Keratinocyte (primary cell): ENCODE measurements around the gene MYMX. TPM values are rescaled to one million over a fixed set of nuclear protein-coding genes. Genes with fewer than 3 reads are reported as not detected.

Experiments
- DNase-seq: peaks from one replicate; pipeline ENCODE4 v3.0.0-alpha.2; 2011; ENCODE audit warnings: low read depth, missing footprints, low spot score
- FAIRE-seq: peaks from 2 replicates; lab custom pipeline; 2011; peaks lifted over from hg19 to GRCh38; lab: Jason Lieb, UNC
- H2AFZ ChIP-seq: 2 replicates; pipeline ENCODE4 v1.6.0; 2012; ENCODE audit warnings: low read length, control low read depth, inconsistent platforms; ENCODE audit not compliant: control insufficient read depth
- H3K27ac ChIP-seq: 2 replicates; pipeline ENCODE4 v1.5.1; 2011; ENCODE audit warnings: low read length; ENCODE audit not compliant: control insufficient read depth, insufficient read depth
- H3K27me3 ChIP-seq: 3 replicates; pipeline ENCODE4 v1.6.0; 2011; ENCODE audit warnings: low read length; ENCODE audit not compliant: control insufficient read depth, insufficient read depth; ENCODE audit errors: extremely low read depth
- H3K36me3 ChIP-seq, 2 experiments: 2 replicates in 1 of 2; 3 replicates in 1 of 2; pipeline ENCODE4 v1.5.1; 2011; ENCODE audit warnings: low read length in 2 of 2, mild to moderate bottlenecking in 1 of 2; ENCODE audit not compliant: control insufficient read depth in 2 of 2, insufficient read depth in 2 of 2; ENCODE audit errors: extremely low read depth in 1 of 2
- H3K4me1 ChIP-seq: 3 replicates; pipeline ENCODE4 v1.5.1; 2011; ENCODE audit warnings: low read length; ENCODE audit not compliant: control insufficient read depth, insufficient read depth; ENCODE audit errors: extremely low read depth
- H3K4me2 ChIP-seq: 3 replicates; pipeline ENCODE4 v1.6.0; 2011; ENCODE audit warnings: low read depth, low read length; ENCODE audit not compliant: control insufficient read depth, insufficient read depth; ENCODE audit errors: extremely low read depth
- H3K4me3 ChIP-seq, 3 experiments: fragments of 200-600 bp in 1 of 3; sonication (generic) in 1 of 3; 2 replicates in 2 of 3; 3 replicates in 1 of 3; pipeline ENCODE4 v1.5.1; 2011 to 2016; ENCODE audit warnings: low read length in 3 of 3, mild to moderate bottlenecking in 3 of 3, control low read depth in 2 of 3, inconsistent platforms in 1 of 3, low read depth in 1 of 3, mixed read lengths in 1 of 3, mixed run types in 1 of 3, moderate library complexity in 1 of 3; ENCODE audit not compliant: control insufficient read depth in 2 of 3, insufficient read depth in 2 of 3; ENCODE audit errors: extremely low read depth in 1 of 3
- H3K79me2 ChIP-seq: 2 replicates; pipeline ENCODE4 v1.6.0; 2012; ENCODE audit warnings: low read length; ENCODE audit not compliant: control insufficient read depth, insufficient read depth
- H3K9ac ChIP-seq: 3 replicates; pipeline ENCODE4 v1.6.0; 2011; ENCODE audit warnings: low read length; ENCODE audit not compliant: control insufficient read depth, insufficient read depth; ENCODE audit errors: extremely low read depth
- H3K9me1 ChIP-seq: 3 replicates; pipeline ENCODE4 v1.6.0; 2011; ENCODE audit warnings: low read length; ENCODE audit not compliant: control insufficient read depth, insufficient read depth; ENCODE audit errors: extremely low read depth
- H3K9me3 ChIP-seq: 2 replicates; pipeline ENCODE4 v1.5.1; 2012; ENCODE audit warnings: low read depth, low read length; ENCODE audit not compliant: control insufficient read depth
- H4K20me1 ChIP-seq: 3 replicates; pipeline ENCODE4 v1.6.0; 2011; ENCODE audit warnings: low read length; ENCODE audit not compliant: control insufficient read depth, insufficient read depth; ENCODE audit errors: extremely low read depth
- CTCF ChIP-seq, 3 experiments: IDR thresholded peaks in 1 of 3; conservative IDR thresholded peaks in 1 of 3; optimal IDR thresholded peaks in 1 of 3; 2 replicates in 2 of 3; 3 replicates in 1 of 3; pipeline versions ENCODE3 to v1.5.1; 2011; ENCODE audit warnings: low read length in 3 of 3, mild to moderate bottlenecking in 3 of 3, moderate library complexity in 2 of 3, control low read depth in 1 of 3, inconsistent platforms in 1 of 3; ENCODE audit not compliant: insufficient read depth in 2 of 3; ENCODE audit errors: extremely low read depth in 1 of 3
- EZH2 ChIP-seq: IDR thresholded peaks from one replicate; pipeline ENCODE4 v1.6.1; 2012; ENCODE audit warnings: inconsistent platforms, mild to moderate bottlenecking, low read length, moderate library complexity
- dilution Hi-C: fragments of 300-500 bp; cut with MboI; formaldehyde crosslinking; loops from one replicate; pipeline ENCODE4 v1.7.0; 2020; ENCODE audit warnings: low sequenced_read_pairs; ENCODE audit not compliant: extremely low pct_ligation_motif_present
- polyA plus RNA-seq, 5 experiments: library from polyadenylated mRNA; depleted of rRNA in 3 of 5; stranded (reverse) in 3 of 5; stranded (forward) in 1 of 5; unstranded in 1 of 5; fragments of >200 nt; gene quantifications; 1 replicate in 1 of 5; 2 replicates in 3 of 5; 3 replicates in 1 of 5; pipeline versions ENCODE4 v1.2.1 to v1.2.3, GENCODE V29; 2011 to 2012; ENCODE audit warnings: missing spikeins in 2 of 5, low read depth in 1 of 5, low replicate concordance in 1 of 5

The MYMX gene
- polyA plus RNA-seq, 1 donor (not counting 4 experiments of a cell fraction or from before 2014, with no cell fraction given), result 0.09 TPM

- FAIRE-seq (no peak), DNase-seq (no peak)
- TF ChIP-seq CTCF (optimal IDR thresholded peaks at IDR 0.05 in 1 of 3, IDR thresholded peaks at IDR 0.05 in 1 of 3, conservative IDR thresholded peaks at IDR 0.05 in 1 of 3; ENCODE audit: extremely low read depth in 1 of 3, insufficient read depth in 2 of 3, low read length in 3 of 3), result no peak
- no peak for TF ChIP-seq EZH2
- Histone ChIP-seq H3K4me1 (no peaks in the 10 kb centered on the region), H3K27ac (no peak overlapping the region), H3K4me3 (no peak overlapping the region), H3K79me2 (no peaks in the 10 kb centered on the region), H3K27me3 (no peaks in the 10 kb centered on the region), H3K9ac (no peak overlapping the region), H4K20me1 (no peaks in the 10 kb centered on the region), H2AFZ (no peak overlapping the region), H3K9me3 (no peaks in the 10 kb centered on the region), H3K36me3 (no peaks in the 10 kb centered on the region), H3K9me1 (no peaks in the 10 kb centered on the region), H3K4me2 (no peak overlapping the region)
- dilution Hi-C loops, result no loop called here
Observed at GRCh38 chr6:44185953-44186634, 30.6 kb upstream of the MYMX start.

- no peak overlapping the region for H3K9ac ChIP-seq
- no peaks in the 10 kb centered on the region for H3K27me3 ChIP-seq
- H4K20me1 ChIP-seq, result no peaks in the 10 kb centered on the region
- H3K27ac ChIP-seq, result no peak overlapping the region
- no peaks in the 10 kb centered on the region for H3K4me1 ChIP-seq
- DNase-seq (no peak), FAIRE-seq (no peak)
- H3K79me2 ChIP-seq, result no peaks in the 10 kb centered on the region
- no peak overlapping the region for H3K4me2 ChIP-seq
- TF ChIP-seq EZH2 (no peak), CTCF (optimal IDR thresholded peaks at IDR 0.05 in 1 of 3, IDR thresholded peaks at IDR 0.05 in 1 of 3, conservative IDR thresholded peaks at IDR 0.05 in 1 of 3; ENCODE audit: extremely low read depth in 1 of 3, insufficient read depth in 2 of 3, low read length in 3 of 3) (no peak)
- dilution Hi-C loops, result no loop called here
- H3K9me3 ChIP-seq, result no peaks in the 10 kb centered on the region
- H3K36me3 ChIP-seq, result no peaks in the 10 kb centered on the region
- H3K4me3 ChIP-seq, result no peak overlapping the region
- H2AFZ ChIP-seq, result no peak overlapping the region
- no peaks in the 10 kb centered on the region for H3K9me1 ChIP-seq
Observed at GRCh38 chr6:44186635-44187025, 30.1 kb upstream of the MYMX start.
